ENCODE results near the gene SBF2.

GRCh38 chr11:9969068-9969467, 325.0 kb downstream of the SBF2 start:
- TF ChIP-seq TAF1 (IDR thresholded peaks at IDR 0.05; ENCODE audit: borderline replicate concordance, low read depth, low read length) (no peak), POLR2AphosphoS5 (IDR thresholded peaks at IDR 0.05; ENCODE audit: low read depth, low read length) (no peak), POLR2A (IDR thresholded peaks at IDR 0.05; ENCODE audit: low read depth, low read length) (no peak)

Measured in GM12892 (cell line).